HCT116 (cell line): Measurements from ENCODE around the gene SLC4A4. TPM values are rescaled to one million over a fixed set of nuclear protein-coding genes. Genes with fewer than 3 reads are reported as not detected.

Experiments
- ATAC-seq: fragments of 200-7000 bp; cut with Tn5 transposase; 2 replicates; pipeline ENCODE4 v1.9.1; 2020; ENCODE audit warnings: mild to moderate bottlenecking, moderate library complexity
- BruUV-seq: library from RNA; stranded (reverse); fragments of 400-500 nt; replicated peaks from 2 replicates; lab custom pipeline; 2021; lab: Mats Ljungman, UMichigan
- CTCF ChIA-PET: fragments of 300-600 bp; sonication (Branson Sonifier 250); formaldehyde crosslinking; loops from one replicate; lab custom pipeline; 2021; ENCODE audit warnings: antibody characterized with exemption; lab: Charles Lee
- POLR2A ChIA-PET: fragments of 300-600, 350-600 bp; sonication (Branson Sonifier 250); formaldehyde crosslinking; loops from one replicate; lab custom pipeline; 2021; ENCODE audit warnings: antibody characterized with exemption; lab: Charles Lee
- RAD21 ChIA-PET, 2 experiments: fragments of 300-600 bp; sonication (Branson Sonifier 250); formaldehyde crosslinking; loops; one replicate each; lab custom pipeline; 2023; ENCODE audit warnings: low total read pairs in 2 of 2; ENCODE audit not compliant: uncharacterized antibody in 2 of 2, unreplicated experiment in 2 of 2, low non-redundant PET in 1 of 2; lab: Charles Lee
- DNase-seq: peaks from one replicate; pipeline ENCODE4 v3.0.0-alpha.2; 2010; ENCODE audit warnings: low read depth, low spot score
- H2AFZ ChIP-seq: fragments of 200-600 bp; shearing (Covaris generic), sonication (generic); 2 replicates; pipeline ENCODE4 v1.6.1; 2017; ENCODE audit warnings: low read depth, mixed run types, mixed read lengths, antibody characterized with exemption, low read length; ENCODE audit not compliant: poor library complexity, severe bottlenecking
- H3K27ac ChIP-seq: 2 replicates; pipeline ENCODE4 v1.5.1; 2012; ENCODE audit warnings: low read depth, low read length
- H3K27me3 ChIP-seq: fragments of 200-600 bp; sonication (generic); 2 replicates; pipeline ENCODE4 v1.6.1; 2016; ENCODE audit warnings: mixed run types, low read length, mixed read lengths; ENCODE audit not compliant: insufficient read depth
- H3K36me3 ChIP-seq, 2 experiments: fragments of 200-500 bp in 1 of 2; fragments of 200-600 bp in 1 of 2; sonication (Bioruptor generic) in 1 of 2; sonication (generic) in 1 of 2; 2 replicates each; pipeline versions ENCODE4 v1.5.1 to v1.6.1; 2014 to 2016; ENCODE audit warnings: low read length in 2 of 2, inconsistent platforms in 1 of 2, mixed read lengths in 1 of 2, mixed run types in 1 of 2; ENCODE audit not compliant: insufficient read depth in 2 of 2, control insufficient read depth in 1 of 2
- H3K4me1 ChIP-seq, 2 experiments: fragments of 200-600 bp in 1 of 2; sonication (generic) in 1 of 2; 2 replicates each; pipeline versions ENCODE4 v1.5.1 to v1.6.1; 2012 to 2017; ENCODE audit warnings: low read length in 2 of 2, inconsistent platforms in 1 of 2, mild to moderate bottlenecking in 1 of 2, mixed read lengths in 1 of 2, mixed run types in 1 of 2, moderate library complexity in 1 of 2; ENCODE audit not compliant: insufficient read depth in 2 of 2, control insufficient read depth in 1 of 2
- H3K4me2 ChIP-seq: fragments of 200-600 bp; sonication (generic); 2 replicates; pipeline ENCODE4 v1.6.1; 2017; ENCODE audit warnings: mixed run types, low read length, mixed read lengths
- H3K4me3 ChIP-seq, 2 experiments: fragments of 200-600 bp in 1 of 2; sonication (generic) in 1 of 2; replicated peaks in 1 of 2; 2 replicates each; pipeline ENCODE4 v1.5.1; 2011 to 2016; ENCODE audit warnings: low read length in 2 of 2, control low read depth in 1 of 2, low read depth in 1 of 2, mild to moderate bottlenecking in 1 of 2, mixed read lengths in 1 of 2, mixed run types in 1 of 2
- H3K79me2 ChIP-seq: fragments of 200-600 bp; sonication (generic); 2 replicates; pipeline ENCODE4 v1.6.1; 2017; ENCODE audit warnings: mild to moderate bottlenecking, mixed run types, low read length, moderate library complexity, mixed read lengths; ENCODE audit not compliant: insufficient read depth
- H3K9ac ChIP-seq: fragments of 200-600 bp; sonication (generic); 2 replicates; pipeline ENCODE4 v1.6.1; 2016; ENCODE audit warnings: low read length, mixed read lengths
- H3K9me2 ChIP-seq: fragments of 200-600 bp; sonication (generic), shearing (Covaris generic); 2 replicates; pipeline ENCODE4 v1.6.1; 2017; ENCODE audit warnings: mixed run types, mild to moderate bottlenecking, moderate library complexity; ENCODE audit not compliant: insufficient read depth
- H3K9me3 ChIP-seq, 2 experiments: fragments of 200-500 bp in 1 of 2; fragments of 200-600 bp in 1 of 2; sonication (Bioruptor generic) in 1 of 2; sonication (generic) in 1 of 2; 2 replicates each; pipeline ENCODE4 v1.6.1; 2014 to 2017; ENCODE audit warnings: low read length in 2 of 2, mixed read lengths in 2 of 2, inconsistent platforms in 1 of 2, low read depth in 1 of 2, mild to moderate bottlenecking in 1 of 2, mixed run types in 1 of 2, moderate library complexity in 1 of 2; ENCODE audit not compliant: control insufficient read depth in 1 of 2, insufficient read depth in 1 of 2
- H4K20me1 ChIP-seq: fragments of 200-600 bp; sonication (generic), shearing (Covaris generic); 2 replicates; pipeline ENCODE4 v1.6.1; 2017; ENCODE audit warnings: mixed run types, mild to moderate bottlenecking, moderate library complexity; ENCODE audit not compliant: insufficient read depth
- CBX3 ChIP-seq: IDR thresholded peaks from 2 replicates; pipeline ENCODE4 v1.6.1; 2012; ENCODE audit warnings: low read depth
- CEBPB ChIP-seq: IDR thresholded peaks from 2 replicates; pipeline ENCODE4 v1.6.1; 2012; ENCODE audit warnings: low read depth
- EGR1 ChIP-seq: IDR thresholded peaks from 2 replicates; pipeline ENCODE4 v1.6.1; 2012; ENCODE audit warnings: low read depth
- ELF1 ChIP-seq: IDR thresholded peaks from 2 replicates; pipeline ENCODE4 v1.6.1; 2012; ENCODE audit warnings: low read depth, borderline replicate concordance
- EZH2 ChIP-seq: fragments of 200-600 bp; sonication (generic); IDR thresholded peaks from 2 replicates; pipeline ENCODE4 v1.6.1; 2017; ENCODE audit warnings: antibody characterized with exemption, mixed run types
- FOSL1 ChIP-seq: IDR thresholded peaks from 2 replicates; pipeline ENCODE4 v1.6.1; 2012; ENCODE audit warnings: low read depth
- JUND ChIP-seq: IDR thresholded peaks from 2 replicates; pipeline ENCODE4 v1.6.1; 2012
- POLR2A ChIP-seq: IDR thresholded peaks from 2 replicates; pipeline ENCODE4 v1.7.0; 2011; ENCODE audit warnings: borderline replicate concordance; ENCODE audit not compliant: insufficient read depth, insufficient read length; ENCODE audit errors: extremely low read depth
- POLR2AphosphoS5 ChIP-seq: IDR thresholded peaks from 2 replicates; pipeline ENCODE4 v1.6.1; 2011; ENCODE audit warnings: mild to moderate bottlenecking, low read depth, low read length, moderate library complexity
- RAD21 ChIP-seq: IDR thresholded peaks from 2 replicates; pipeline ENCODE4 v1.6.1; 2012; ENCODE audit warnings: low read depth, mild to moderate bottlenecking
- SIN3A ChIP-seq: IDR thresholded peaks from 2 replicates; pipeline ENCODE4 v1.6.1; 2012; ENCODE audit warnings: low read depth
- SP1 ChIP-seq: IDR thresholded peaks from 2 replicates; pipeline ENCODE4 v1.6.1; 2012; ENCODE audit warnings: low read depth
- SRF ChIP-seq: IDR thresholded peaks from 2 replicates; pipeline ENCODE4 v1.6.1; 2012; ENCODE audit warnings: low read depth
- YY1 ChIP-seq: IDR thresholded peaks from 2 replicates; pipeline ENCODE4 v1.6.1; 2011; ENCODE audit warnings: low read length, low read depth, moderate library complexity, mild to moderate bottlenecking; ENCODE audit not compliant: insufficient replicate concordance; ENCODE audit errors: extremely low read depth
- ZFX ChIP-seq: fragments of 450-650 bp; IDR thresholded peaks from 2 replicates; pipeline ENCODE4 v1.6.1; 2017
- ZNF274 ChIP-seq: fragments of 200-500 bp; sonication (Bioruptor generic); IDR thresholded peaks from 2 replicates; pipeline ENCODE4 v1.6.1; 2014; ENCODE audit warnings: mild to moderate bottlenecking, low read depth, low read length, inconsistent platforms
- intact Hi-C: fragments of 100-400 bp; cut with micrococcal nuclease; formaldehyde crosslinking; loops from 2 replicates; pipeline ENCODE4 v1.10.0; 2022
- total RNA-seq: library from RNA; stranded (reverse); gene quantifications from one replicate; pipeline ENCODE4 v1.2.1, GENCODE V29; 2021; ENCODE audit not compliant: unreplicated experiment
- TF ChIP-seq, protein P1 (sequence below): IDR thresholded peaks from 2 replicates; pipeline ENCODE4 v1.6.1; 2012
- TF ChIP-seq, protein P2 (sequence below), 3 experiments: fragments of 200-600 bp in 1 of 3; sonication (generic) in 1 of 3; IDR thresholded peaks in 2 of 3; conservative IDR thresholded peaks in 1 of 3; 2 replicates each; pipeline ENCODE4 v1.5.1; 2012 to 2017; ENCODE audit warnings: low read depth in 2 of 3, low read length in 2 of 3, antibody characterized with exemption in 1 of 3, borderline replicate concordance in 1 of 3, control low read depth in 1 of 3, mild to moderate bottlenecking in 1 of 3, mixed read lengths in 1 of 3, mixed run types in 1 of 3, moderate library complexity in 1 of 3; ENCODE audit not compliant: insufficient read depth in 1 of 3
- TF ChIP-seq, protein P3 (sequence below): IDR thresholded peaks from 2 replicates; pipeline ENCODE4 v1.6.1; 2011; ENCODE audit warnings: mild to moderate bottlenecking, low read length, moderate library complexity; ENCODE audit not compliant: insufficient replicate concordance; ENCODE audit errors: extremely low read depth
- TF ChIP-seq, protein P4 (sequence below): IDR thresholded peaks from 2 replicates; pipeline ENCODE4 v1.6.1; 2012

Gene SLC4A4
- total RNA-seq, 1 experiment from 2014 or later, result 0.30 TPM

DNA sequence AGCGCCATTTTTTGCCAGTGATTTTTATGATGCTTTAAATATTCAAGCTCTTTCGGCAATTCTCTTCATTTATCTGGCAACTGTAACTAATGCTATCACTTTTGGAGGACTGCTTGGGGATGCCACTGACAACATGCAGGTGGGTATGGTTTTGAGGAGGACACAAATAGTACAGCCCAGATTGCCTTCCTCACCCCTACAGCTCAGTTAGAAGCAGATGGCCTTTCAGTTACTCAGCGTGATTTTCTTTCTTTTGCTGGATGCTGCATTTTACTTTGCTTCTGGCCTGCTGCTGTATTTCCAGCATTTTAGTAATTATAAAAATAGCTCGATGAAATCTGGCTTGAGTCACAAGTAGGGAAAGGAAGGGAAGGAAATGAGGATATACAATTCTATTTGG is 114.7 kb downstream of the SLC4A4 start:
- no peak overlapping the region for H3K4me2 ChIP-seq
- POLR2A ChIA-PET, result no interaction called here
- peaks cover 3% of the 10 kb centered on the region; the same call in 1 of the 2 replicates for H3K27me3 ChIP-seq
- H3K4me1 ChIP-seq, result no peaks in the 10 kb centered on the region
- TF ChIP-seq EZH2 (no peak), RAD21 (no peak), JUND (no peak), CBX3 (no peak), POLR2AphosphoS5 (no peak), ZFX (no peak), SRF (no peak), ZNF274 (no peak), CEBPB (no peak), ELF1 (no peak), EGR1 (no peak), SIN3A (no peak), SP1 (no peak), FOSL1 (no peak), YY1 (no peak), POLR2A (no peak)
- TF ChIP-seq, protein P1, sequence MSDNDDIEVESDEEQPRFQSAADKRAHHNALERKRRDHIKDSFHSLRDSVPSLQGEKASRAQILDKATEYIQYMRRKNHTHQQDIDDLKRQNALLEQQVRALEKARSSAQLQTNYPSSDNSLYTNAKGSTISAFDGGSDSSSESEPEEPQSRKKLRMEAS, result no peak
- TF ChIP-seq, protein P2, sequence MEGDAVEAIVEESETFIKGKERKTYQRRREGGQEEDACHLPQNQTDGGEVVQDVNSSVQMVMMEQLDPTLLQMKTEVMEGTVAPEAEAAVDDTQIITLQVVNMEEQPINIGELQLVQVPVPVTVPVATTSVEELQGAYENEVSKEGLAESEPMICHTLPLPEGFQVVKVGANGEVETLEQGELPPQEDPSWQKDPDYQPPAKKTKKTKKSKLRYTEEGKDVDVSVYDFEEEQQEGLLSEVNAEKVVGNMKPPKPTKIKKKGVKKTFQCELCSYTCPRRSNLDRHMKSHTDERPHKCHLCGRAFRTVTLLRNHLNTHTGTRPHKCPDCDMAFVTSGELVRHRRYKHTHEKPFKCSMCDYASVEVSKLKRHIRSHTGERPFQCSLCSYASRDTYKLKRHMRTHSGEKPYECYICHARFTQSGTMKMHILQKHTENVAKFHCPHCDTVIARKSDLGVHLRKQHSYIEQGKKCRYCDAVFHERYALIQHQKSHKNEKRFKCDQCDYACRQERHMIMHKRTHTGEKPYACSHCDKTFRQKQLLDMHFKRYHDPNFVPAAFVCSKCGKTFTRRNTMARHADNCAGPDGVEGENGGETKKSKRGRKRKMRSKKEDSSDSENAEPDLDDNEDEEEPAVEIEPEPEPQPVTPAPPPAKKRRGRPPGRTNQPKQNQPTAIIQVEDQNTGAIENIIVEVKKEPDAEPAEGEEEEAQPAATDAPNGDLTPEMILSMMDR (IDR thresholded peaks at IDR 0.05 in 2 of 3, conservative IDR thresholded peaks at IDR 0.05 in 1 of 3; ENCODE audit: borderline replicate concordance in 1 of 3, insufficient read depth in 1 of 3, low read depth in 2 of 3, low read length in 2 of 3), result no peak
- TF ChIP-seq, protein P3, sequence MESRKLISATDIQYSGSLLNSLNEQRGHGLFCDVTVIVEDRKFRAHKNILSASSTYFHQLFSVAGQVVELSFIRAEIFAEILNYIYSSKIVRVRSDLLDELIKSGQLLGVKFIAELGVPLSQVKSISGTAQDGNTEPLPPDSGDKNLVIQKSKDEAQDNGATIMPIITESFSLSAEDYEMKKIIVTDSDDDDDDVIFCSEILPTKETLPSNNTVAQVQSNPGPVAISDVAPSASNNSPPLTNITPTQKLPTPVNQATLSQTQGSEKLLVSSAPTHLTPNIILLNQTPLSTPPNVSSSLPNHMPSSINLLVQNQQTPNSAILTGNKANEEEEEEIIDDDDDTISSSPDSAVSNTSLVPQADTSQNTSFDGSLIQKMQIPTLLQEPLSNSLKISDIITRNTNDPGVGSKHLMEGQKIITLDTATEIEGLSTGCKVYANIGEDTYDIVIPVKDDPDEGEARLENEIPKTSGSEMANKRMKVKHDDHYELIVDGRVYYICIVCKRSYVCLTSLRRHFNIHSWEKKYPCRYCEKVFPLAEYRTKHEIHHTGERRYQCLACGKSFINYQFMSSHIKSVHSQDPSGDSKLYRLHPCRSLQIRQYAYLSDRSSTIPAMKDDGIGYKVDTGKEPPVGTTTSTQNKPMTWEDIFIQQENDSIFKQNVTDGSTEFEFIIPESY, result no peak
- TF ChIP-seq, protein P4, sequence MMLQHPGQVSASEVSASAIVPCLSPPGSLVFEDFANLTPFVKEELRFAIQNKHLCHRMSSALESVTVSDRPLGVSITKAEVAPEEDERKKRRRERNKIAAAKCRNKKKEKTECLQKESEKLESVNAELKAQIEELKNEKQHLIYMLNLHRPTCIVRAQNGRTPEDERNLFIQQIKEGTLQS, result no peak
- H3K9ac ChIP-seq, result no peak overlapping the region
- no peaks in the 10 kb centered on the region for H3K79me2 ChIP-seq
- H3K9me3 ChIP-seq, result no peaks in the 10 kb centered on the region
- H3K36me3 ChIP-seq, result no peaks in the 10 kb centered on the region
- no peak overlapping the region for H3K4me3 ChIP-seq
- RAD21 ChIA-PET, result no interaction called here
- H2AFZ ChIP-seq, result no peak overlapping the region
- CTCF ChIA-PET, result no interaction called here
- ATAC-seq, result no peak
- intact Hi-C loops, result no loop called here
- H3K27ac ChIP-seq, result no peak overlapping the region
- DNase-seq, result no peak
- no TSS peak for BruUV-seq
- H4K20me1 ChIP-seq, result no peaks in the 10 kb centered on the region
- no peaks in the 10 kb centered on the region for H3K9me2 ChIP-seq
